Activated naive CD8-positive, alpha-beta T cell treated with anti-CD3 and anti-CD28 coated beads for 36 hours (primary cell): ENCODE data around the gene CCDC124. TPM values are rescaled to one million over a fixed set of nuclear protein-coding genes. Genes with fewer than 3 reads are reported as not detected.
"Not testable (repeated sequence)": the region's sequence is repeated elsewhere in the genome, so short reads cannot be mapped to it uniquely, and the experiment has no call there.

Experiments used
- DNase-seq: peaks from one replicate; pipeline ENCODE4 v3.0.0; 2021
- H3K27ac Mint-ChIP-seq: one replicate; pipeline ENCODE4 v1.8.0; 2022; ENCODE audit warnings: mild to moderate bottlenecking, moderate library complexity, mixed read lengths
- H3K27me3 Mint-ChIP-seq: one replicate; pipeline ENCODE4 v1.8.0; 2022; ENCODE audit warnings: mild to moderate bottlenecking, mixed read lengths
- H3K36me3 Mint-ChIP-seq: one replicate; pipeline ENCODE4 v1.8.0; 2021; ENCODE audit warnings: mild to moderate bottlenecking, mixed read lengths
- H3K4me1 Mint-ChIP-seq: one replicate; pipeline ENCODE4 v1.8.0; 2021; ENCODE audit warnings: mixed read lengths
- H3K4me3 Mint-ChIP-seq: one replicate; pipeline ENCODE4 v1.8.0; 2022; ENCODE audit warnings: mild to moderate bottlenecking, moderate library complexity, mixed read lengths
- H3K9me3 Mint-ChIP-seq: one replicate; pipeline ENCODE4 v1.8.0; 2022; ENCODE audit warnings: mixed read lengths
- total RNA-seq, 2 experiments: library from RNA; stranded (reverse); gene quantifications; one replicate each; pipeline ENCODE4 v1.2.3, GENCODE V29; 2021

CCDC124 gene
- 100 to 1,000 TPM; 159 to 160 TPM for total RNA-seq

- peak; percentile 95 for DNase-seq
- H3K27me3 Mint-ChIP-seq: peaks cover 3% of the 10 kb centered on the region
- peaks cover 12% of the 10 kb centered on the region for H3K4me1 Mint-ChIP-seq
- peak within 1 kb of the TSS; percentile 96 for H3K27ac Mint-ChIP-seq
- H3K36me3 Mint-ChIP-seq: no peaks in the 10 kb centered on the region
- H3K4me3 Mint-ChIP-seq: peak within 1 kb of the TSS; percentile 95
- no peaks in the 10 kb centered on the region for H3K9me3 Mint-ChIP-seq
Observed at GRCh38 chr19:17932485-17933338, at the start of gene CCDC124. TSS of gene CCDC124 (plus strand) at chr19:17933015. CDS start at chr19:17936421, 3,406 bp downstream.

GRCh38 chr19:17883627-17884410, 49.0 kb upstream of the CCDC124 start:
- H3K4me1 Mint-ChIP-seq: no peaks in the 10 kb centered on the region
- H3K4me3 Mint-ChIP-seq: no peak overlapping the region
- no peak for DNase-seq

GRCh38 chr19:17886515-17886914, 46.3 kb upstream of the CCDC124 start:
- no peaks in the 10 kb centered on the region for H3K27me3 Mint-ChIP-seq
- no peak overlapping the region for H3K4me3 Mint-ChIP-seq

More at GRCh38 chr19:17883627-17884410, 49.0 kb upstream of the CCDC124 start:
- peaks cover 3% of the 10 kb centered on the region for H3K36me3 Mint-ChIP-seq
- H3K27ac Mint-ChIP-seq: no peak overlapping the region
- no peaks in the 10 kb centered on the region for H3K9me3 Mint-ChIP-seq
- H3K27me3 Mint-ChIP-seq: no peaks in the 10 kb centered on the region

GRCh38 chr19:17887221-17887620, 45.6 kb upstream of the CCDC124 start:
- H3K27me3 Mint-ChIP-seq, H3K27ac Mint-ChIP-seq, DNase-seq, H3K4me1 Mint-ChIP-seq, H3K4me3 Mint-ChIP-seq, H3K36me3 Mint-ChIP-seq, H3K9me3 Mint-ChIP-seq: not testable (repeated sequence)

More at GRCh38 chr19:17886515-17886914, 46.3 kb upstream of the CCDC124 start:
- H3K4me1 Mint-ChIP-seq: no peaks in the 10 kb centered on the region
- H3K27ac Mint-ChIP-seq: no peak overlapping the region
- no peaks in the 10 kb centered on the region for H3K9me3 Mint-ChIP-seq
- H3K36me3 Mint-ChIP-seq: peaks cover 9% of the 10 kb centered on the region
- no peak for DNase-seq

- Mint-ChIP-seq H3K36me3 (peaks cover 9% of the 10 kb centered on the region), H3K9me3 (no peaks in the 10 kb centered on the region), H3K27me3 (no peaks in the 10 kb centered on the region), H3K4me3 (no peak overlapping the region), H3K27ac (no peak overlapping the region), H3K4me1 (no peaks in the 10 kb centered on the region)
- no peak for DNase-seq
Observed at GRCh38 chr19:17888260-17888659, 44.6 kb upstream of the CCDC124 start.

GRCh38 chr19:17889609-17890214, 43.1 kb upstream of the CCDC124 start:
- H3K36me3 Mint-ChIP-seq: peaks cover 9% of the 10 kb centered on the region
- no peak overlapping the region for H3K27ac Mint-ChIP-seq
- H3K27me3 Mint-ChIP-seq: no peaks in the 10 kb centered on the region
- no peak for DNase-seq
- H3K4me1 Mint-ChIP-seq: no peaks in the 10 kb centered on the region
- no peaks in the 10 kb centered on the region for H3K9me3 Mint-ChIP-seq
- no peak overlapping the region for H3K4me3 Mint-ChIP-seq

GRCh38 chr19:17893766-17894165, 39.0 kb upstream of the CCDC124 start:
- H3K27ac Mint-ChIP-seq: no peak overlapping the region
- H3K4me1 Mint-ChIP-seq: no peaks in the 10 kb centered on the region
- H3K4me3 Mint-ChIP-seq: no peak overlapping the region
- H3K36me3 Mint-ChIP-seq: peaks cover 6% of the 10 kb centered on the region
- no peak for DNase-seq
- H3K27me3 Mint-ChIP-seq: no peaks in the 10 kb centered on the region
- no peaks in the 10 kb centered on the region for H3K9me3 Mint-ChIP-seq

GRCh38 chr19:17902701-17903100, 30.1 kb upstream of the CCDC124 start:
- no peak for DNase-seq
- Mint-ChIP-seq H3K4me3 (no peak overlapping the region), H3K27ac (no peak overlapping the region), H3K9me3 (no peaks in the 10 kb centered on the region), H3K27me3 (peaks cover 28% of the 10 kb centered on the region), H3K36me3 (no peaks in the 10 kb centered on the region), H3K4me1 (no peaks in the 10 kb centered on the region)

- Mint-ChIP-seq H3K27ac (no peak overlapping the region), H3K36me3 (peaks cover 3% of the 10 kb centered on the region), H3K9me3 (peaks cover 5% of the 10 kb centered on the region), H3K27me3 (peaks cover 8% of the 10 kb centered on the region), H3K4me1 (no peaks in the 10 kb centered on the region), H3K4me3 (no peak overlapping the region)
- no peak for DNase-seq
Observed at GRCh38 chr19:17908244-17908643, 24.6 kb upstream of the CCDC124 start.

- Mint-ChIP-seq H3K27me3 (peaks cover under 1% of the 10 kb centered on the region), H3K4me1 (no peaks in the 10 kb centered on the region), H3K36me3 (peaks cover 5% of the 10 kb centered on the region), H3K27ac (no peak overlapping the region), H3K9me3 (peaks cover 10% of the 10 kb centered on the region), H3K4me3 (no peak overlapping the region)
- DNase-seq: no peak
Observed at GRCh38 chr19:17909003-17909732, 23.6 kb upstream of the CCDC124 start.

GRCh38 chr19:17910791-17911360, 21.9 kb upstream of the CCDC124 start:
- no peak for DNase-seq
- H3K27me3 Mint-ChIP-seq: no peaks in the 10 kb centered on the region
- H3K36me3 Mint-ChIP-seq: peaks cover 5% of the 10 kb centered on the region
- no peak overlapping the region for H3K4me3 Mint-ChIP-seq
- H3K9me3 Mint-ChIP-seq: peaks cover 10% of the 10 kb centered on the region
- no peaks in the 10 kb centered on the region for H3K4me1 Mint-ChIP-seq
- no peak overlapping the region for H3K27ac Mint-ChIP-seq

- H3K27me3 Mint-ChIP-seq: peaks cover 10% of the 10 kb centered on the region
- no peak for DNase-seq
Observed at GRCh38 chr19:17915940-17916593, 16.7 kb upstream of the CCDC124 start.

GRCh38 chr19:17918151-17918550, 14.7 kb upstream of the CCDC124 start:
- not testable (repeated sequence) for DNase-seq, H3K27me3 Mint-ChIP-seq, H3K9me3 Mint-ChIP-seq, H3K4me3 Mint-ChIP-seq, H3K27ac Mint-ChIP-seq, H3K36me3 Mint-ChIP-seq, H3K4me1 Mint-ChIP-seq

More at GRCh38 chr19:17915940-17916593, 16.7 kb upstream of the CCDC124 start:
- Mint-ChIP-seq H3K36me3 (peaks cover 2% of the 10 kb centered on the region), H3K4me3 (no peak overlapping the region), H3K4me1 (no peaks in the 10 kb centered on the region), H3K9me3 (peaks cover 7% of the 10 kb centered on the region), H3K27ac (no peak overlapping the region)

GRCh38 chr19:17919122-17919521, 13.7 kb upstream of the CCDC124 start:
- H3K4me1 Mint-ChIP-seq, H3K36me3 Mint-ChIP-seq, H3K27ac Mint-ChIP-seq, H3K4me3 Mint-ChIP-seq, DNase-seq, H3K9me3 Mint-ChIP-seq, H3K27me3 Mint-ChIP-seq: not testable (repeated sequence)
